ENCODE results near the gene ALOX12B.

- TF ChIP-seq POLR2A (IDR thresholded peaks at IDR 0.05; ENCODE audit: low read length) (no peak), GATA1 (IDR thresholded peaks at IDR 0.05; ENCODE audit: low read depth, low read length) (no peak)
Observed at GRCh38 chr17:8046929-8047768, 40.4 kb downstream of the ALOX12B start.

Measured in erythroblast (primary cell).